IMR-90 (cell line): Measurements from ENCODE around the gene COG7. TPM values are rescaled to one million over a fixed set of nuclear protein-coding genes. Genes with fewer than 3 reads are reported as not detected.

Experiments
- ATAC-seq: fragments of 200-7000 bp; cut with Tn5 transposase; 2 replicates; pipeline ENCODE4 v1.9.1; 2020; ENCODE audit warnings: low read depth, mild to moderate bottlenecking, moderate library complexity
- BruUV-seq: library from RNA; stranded (reverse); fragments of 400-500 nt; replicated peaks from 2 replicates; lab custom pipeline; 2021; lab: Mats Ljungman, UMichigan
- CTCF ChIA-PET: fragments of 300-600 bp; formaldehyde crosslinking; extraction: SDS; loops from one replicate; lab custom pipeline; 2021; ENCODE audit warnings: antibody characterized with exemption; lab: Yijun Ruan, JAX
- POLR2A ChIA-PET: fragments of 300-600 bp; sonication (Branson Sonifier 250); formaldehyde crosslinking; loops from one replicate; lab custom pipeline; 2022; ENCODE audit warnings: antibody characterized with exemption; ENCODE audit not compliant: unreplicated experiment; lab: Charles Lee
- DNase-seq: peaks from one replicate; pipeline ENCODE4 v3.0.0; 2013
- H2AFZ ChIP-seq: replicated peaks from 2 replicates; pipeline ENCODE3; 2013; ENCODE audit warnings: low read length, mild to moderate bottlenecking; ENCODE audit not compliant: poor library complexity
- H2AK5ac ChIP-seq: 2 replicates; pipeline ENCODE4 v1.6.1; 2013; ENCODE audit warnings: low read depth, low read length, inconsistent platforms
- H2AK9ac ChIP-seq: replicated peaks from 2 replicates; pipeline ENCODE3; 2013; ENCODE audit warnings: mild to moderate bottlenecking, low read depth, low read length, moderate library complexity; ENCODE audit not compliant: poor library complexity
- H2BK120ac ChIP-seq: 2 replicates; pipeline ENCODE4 v1.6.1; 2013; ENCODE audit warnings: low read depth, low read length, inconsistent platforms
- H2BK15ac ChIP-seq: 3 replicates; pipeline ENCODE4 v1.6.1; 2013; ENCODE audit warnings: low read depth, low read length, inconsistent platforms
- H2BK20ac ChIP-seq: 2 replicates; pipeline ENCODE4 v1.6.1; 2013; ENCODE audit warnings: low read depth, mild to moderate bottlenecking, inconsistent platforms, low read length, moderate library complexity
- H2BK5ac ChIP-seq: 2 replicates; pipeline ENCODE4 v1.6.1; 2013; ENCODE audit warnings: mild to moderate bottlenecking, low read depth, low read length, inconsistent platforms; ENCODE audit not compliant: poor library complexity, severe bottlenecking
- H3K14ac ChIP-seq: replicated peaks from 2 replicates; pipeline ENCODE4 v1.6.1; 2013; ENCODE audit warnings: low read depth, low read length, inconsistent platforms
- H3K18ac ChIP-seq: 2 replicates; pipeline ENCODE4 v1.6.1; 2013; ENCODE audit warnings: low read depth, low read length, control low read depth
- H3K23ac ChIP-seq: 2 replicates; pipeline ENCODE4 v1.6.1; 2013; ENCODE audit warnings: low read depth, low read length, inconsistent platforms
- H3K27ac ChIP-seq: 2 replicates; pipeline ENCODE4 v1.5.1; 2013; ENCODE audit warnings: mild to moderate bottlenecking, control low read depth, low read length; ENCODE audit not compliant: insufficient read depth
- H3K27me3 ChIP-seq: 2 replicates; pipeline ENCODE4 v1.6.1; 2013; ENCODE audit warnings: low read length; ENCODE audit not compliant: control insufficient read depth, insufficient read depth
- H3K36me3 ChIP-seq: 2 replicates; pipeline ENCODE4 v1.6.1; 2013; ENCODE audit warnings: low read length, mixed read lengths; ENCODE audit not compliant: control insufficient read depth, insufficient read depth
- H3K4ac ChIP-seq: 2 replicates; pipeline ENCODE4 v1.6.1; 2013; ENCODE audit warnings: low read depth, low read length, inconsistent platforms
- H3K4me1 ChIP-seq: 2 replicates; pipeline ENCODE4 v1.6.1; 2013; ENCODE audit warnings: low read length, mixed read lengths; ENCODE audit not compliant: control insufficient read depth, insufficient read depth
- H3K4me2 ChIP-seq: 2 replicates; pipeline ENCODE4 v1.6.1; 2013; ENCODE audit warnings: low read depth, mild to moderate bottlenecking, control low read depth, low read length, moderate library complexity
- H3K4me3 ChIP-seq: 2 replicates; pipeline ENCODE4 v1.5.1; 2013; ENCODE audit warnings: low read depth, mild to moderate bottlenecking, control low read depth, low read length, moderate library complexity; ENCODE audit not compliant: insufficient read depth
- H3K56ac ChIP-seq: 2 replicates; pipeline ENCODE4 v1.6.1; 2013; ENCODE audit warnings: low read length, inconsistent platforms; ENCODE audit not compliant: insufficient read depth; ENCODE audit errors: extremely low read depth
- H3K79me1 ChIP-seq, 2 experiments: 2 replicates each; pipeline ENCODE4 v1.6.1; 2013; ENCODE audit warnings: low read length in 2 of 2, inconsistent platforms in 1 of 2, low read depth in 1 of 2
- H3K9ac ChIP-seq: 2 replicates; pipeline ENCODE4 v1.6.1; 2013; ENCODE audit warnings: low read depth, low read length, control low read depth
- H3K9me1 ChIP-seq: 2 replicates; pipeline ENCODE4 v1.6.1; 2013; ENCODE audit warnings: low read length, inconsistent platforms; ENCODE audit not compliant: insufficient read depth
- H3K9me3 ChIP-seq: 2 replicates; pipeline ENCODE4 v1.6.1; 2013; ENCODE audit warnings: low read length; ENCODE audit not compliant: control insufficient read depth, insufficient read depth
- H4K20me1 ChIP-seq: 2 replicates; pipeline ENCODE4 v1.6.1; 2013; ENCODE audit warnings: low read length, inconsistent platforms; ENCODE audit not compliant: insufficient read depth
- H4K5ac ChIP-seq: 2 replicates; pipeline ENCODE4 v1.6.1; 2013; ENCODE audit warnings: mild to moderate bottlenecking, low read depth, low read length, control low read depth
- H4K8ac ChIP-seq, 2 experiments: 2 replicates each; pipeline ENCODE4 v1.6.1; 2013; ENCODE audit warnings: low read depth in 2 of 2, low read length in 2 of 2, control low read depth in 1 of 2, inconsistent platforms in 1 of 2
- H4K91ac ChIP-seq: 2 replicates; pipeline ENCODE4 v1.6.1; 2013; ENCODE audit warnings: low read depth, low read length, inconsistent platforms; ENCODE audit not compliant: insufficient read depth
- CEBPB ChIP-seq: IDR thresholded peaks from 2 replicates; pipeline ENCODE4 v1.6.1; 2012; ENCODE audit warnings: low read depth, low read length, improper control_type of control experiment
- CHD1 ChIP-seq: IDR thresholded peaks from 2 replicates; pipeline ENCODE4 v1.6.1; 2012; ENCODE audit warnings: low read depth, low read length, improper control_type of control experiment
- CTCF ChIP-seq: conservative IDR thresholded peaks from 2 replicates; pipeline ENCODE4 v1.5.1; 2012; ENCODE audit warnings: mild to moderate bottlenecking, low read depth, low read length, improper control_type of control experiment
- ELK1 ChIP-seq: fragments of 150-350 bp; IDR thresholded peaks from 2 replicates; pipeline ENCODE4 v1.6.1; 2016; ENCODE audit warnings: low read depth, mild to moderate bottlenecking, low read length, moderate library complexity, borderline replicate concordance
- FOS ChIP-seq: fragments of 150-350 bp; IDR thresholded peaks from 2 replicates; pipeline ENCODE4 v1.6.1; 2016; ENCODE audit warnings: low read depth, low read length
- MAFK ChIP-seq: IDR thresholded peaks from 2 replicates; pipeline ENCODE4 v1.6.1; 2012; ENCODE audit warnings: low read depth, low read length, improper control_type of control experiment
- MAZ ChIP-seq: IDR thresholded peaks from 2 replicates; pipeline ENCODE4 v1.6.1; 2012; ENCODE audit warnings: low read depth, mild to moderate bottlenecking, low read length, improper control_type of control experiment, moderate library complexity, borderline replicate concordance
- NFE2L2 ChIP-seq: fragments of 150-350 bp; IDR thresholded peaks from 2 replicates; pipeline ENCODE4 v1.6.1; 2016; ENCODE audit warnings: low read depth, mild to moderate bottlenecking, low read length
- POLR2A ChIP-seq: IDR thresholded peaks from 2 replicates; pipeline ENCODE4 v1.6.1; 2012; ENCODE audit warnings: mild to moderate bottlenecking, low read depth, low read length
- RAD21 ChIP-seq: IDR thresholded peaks from 2 replicates; pipeline ENCODE4 v1.6.1; 2012; ENCODE audit warnings: low read length, improper control_type of control experiment
- RCOR1 ChIP-seq: IDR thresholded peaks from 2 replicates; pipeline ENCODE4 v1.6.1; 2012; ENCODE audit warnings: mild to moderate bottlenecking, low read length, improper control_type of control experiment; ENCODE audit not compliant: insufficient replicate concordance
- SMC3 ChIP-seq: fragments of 150-350 bp; IDR thresholded peaks from 2 replicates; pipeline ENCODE4 v1.6.1; 2016; ENCODE audit warnings: low read depth, mild to moderate bottlenecking, antibody characterized with exemption, low read length, moderate library complexity
- USF2 ChIP-seq: fragments of 150-350 bp; IDR thresholded peaks from 2 replicates; pipeline ENCODE4 v1.6.1; 2017; ENCODE audit warnings: mild to moderate bottlenecking, antibody characterized with exemption, low read length, low read depth
- WGBS, 2 experiments: methylation state at CpG; one replicate each; pipeline versions ENCODE4 v1.1.5 to v1.1.7; 2013; ENCODE audit warnings: missing lambda C conversion rate in 2 of 2; ENCODE audit not compliant: insufficient read length in 1 of 2; ENCODE audit errors: extremely low coverage in 2 of 2; 5-methylcytosine and 5-hydroxymethylcytosine counted together
- dilution Hi-C: fragments of 300-500 bp; cut with HindIII; formaldehyde crosslinking; loops from one replicate; pipeline ENCODE4 v1.14.3; 2018; ENCODE audit warnings: low sequenced_read_pairs; ENCODE audit not compliant: unreplicated experiment
- in situ Hi-C: fragments of 300-500 bp; cut with MboI; formaldehyde crosslinking; loops from 3 replicates; pipeline ENCODE4 v1.14.3; 2019; ENCODE audit warnings: low sequenced_read_pairs, inconsistent platforms, mixed read lengths
- intact Hi-C: fragments of 100-400 bp; cut with micrococcal nuclease; formaldehyde crosslinking; loops from 2 replicates; pipeline ENCODE4 v1.10.0; 2022
- polyA plus RNA-seq, 3 experiments: library from polyadenylated mRNA; depleted of rRNA; stranded (reverse); fragments of >200 nt; gene quantifications; 2 replicates each; pipeline ENCODE4 v1.2.3, GENCODE V29; 2012; ENCODE audit warnings: low replicate concordance in 1 of 3
- total RNA-seq: library from RNA; depleted of rRNA; stranded (reverse); fragments of >200 nt; gene quantifications from 2 replicates; pipeline ENCODE4 v1.2.3, GENCODE V29; 2012

Gene COG7
- total and polyA plus RNA-seq, 2 of the 4 experiments (the other 2 are of a cell fraction), result 28.5 to 43.7 TPM

GRCh38 chr16:23380501-23380951, 72.5 kb downstream of the COG7 start:
- H4K8ac ChIP-seq, result no peak overlapping the region
- no peak overlapping the region for H2AK9ac ChIP-seq
- H3K14ac ChIP-seq, result no peak overlapping the region
- H3K27ac ChIP-seq, result no peak overlapping the region
- H3K9me3 ChIP-seq, result no peaks in the 10 kb centered on the region
- H3K4me2 ChIP-seq, result no peak overlapping the region
- ATAC-seq (no peak), DNase-seq (no peak)
- no peaks in the 10 kb centered on the region; the same call in 1 of the 2 replicates for H3K27me3 ChIP-seq
- ChIA-PET POLR2A (no interaction called here), CTCF (interaction anchor here (0.6 kb wide), 1 partner anchor 17 kb away, joined by 3 read pairs; no protein-coding TSS in a partner anchor)
- no peaks in the 10 kb centered on the region for H3K36me3 ChIP-seq
- H4K20me1 ChIP-seq, result no peaks in the 10 kb centered on the region
- no peak overlapping the region for H2AK5ac ChIP-seq
- no peak overlapping the region for H2BK20ac ChIP-seq
- no peak overlapping the region for H3K18ac ChIP-seq
- dilution Hi-C loops, result no loop called here
- no peak overlapping the region for H3K9ac ChIP-seq
- WGBS, 2 experiments, result 91% methylated on average over 18 of the region's 20 CpGs; no CpG with 5 or more reads in 1 of the 2 experiments
- no TSS peak for BruUV-seq
- no peak overlapping the region for H2BK120ac ChIP-seq
- no peak overlapping the region for H2BK15ac ChIP-seq
- no peak overlapping the region for H3K4ac ChIP-seq
- no peaks in the 10 kb centered on the region for H3K9me1 ChIP-seq
- H4K91ac ChIP-seq, result no peak overlapping the region
- in situ Hi-C loops, result no loop called here
- no peak overlapping the region for H3K56ac ChIP-seq
- no peak overlapping the region for H4K5ac ChIP-seq
- H2AFZ ChIP-seq, result no peak overlapping the region
- no peak overlapping the region for H2BK5ac ChIP-seq
- no peak overlapping the region for H3K4me3 ChIP-seq
- H3K4me1 ChIP-seq, result no peaks in the 10 kb centered on the region
- no peaks in the 10 kb centered on the region for H3K79me1 ChIP-seq
- TF ChIP-seq USF2 (no peak), CHD1 (no peak), ELK1 (no peak), CTCF (no peak), RCOR1 (no peak), SMC3 (no peak), MAFK (no peak), POLR2A (no peak), MAZ (no peak), FOS (no peak), NFE2L2 (no peak), RAD21 (no peak), CEBPB (no peak)
- H3K23ac ChIP-seq, result no peak overlapping the region
- intact Hi-C loops, result no loop called here
